ENCODE measurements around the gene MYO1H. TPM values are rescaled to one million over a fixed set of nuclear protein-coding genes. Genes with fewer than 3 reads are reported as not detected.

MYO1H gene
- polyA plus RNA-seq, 1 donor: 0.25 TPM

DNA sequence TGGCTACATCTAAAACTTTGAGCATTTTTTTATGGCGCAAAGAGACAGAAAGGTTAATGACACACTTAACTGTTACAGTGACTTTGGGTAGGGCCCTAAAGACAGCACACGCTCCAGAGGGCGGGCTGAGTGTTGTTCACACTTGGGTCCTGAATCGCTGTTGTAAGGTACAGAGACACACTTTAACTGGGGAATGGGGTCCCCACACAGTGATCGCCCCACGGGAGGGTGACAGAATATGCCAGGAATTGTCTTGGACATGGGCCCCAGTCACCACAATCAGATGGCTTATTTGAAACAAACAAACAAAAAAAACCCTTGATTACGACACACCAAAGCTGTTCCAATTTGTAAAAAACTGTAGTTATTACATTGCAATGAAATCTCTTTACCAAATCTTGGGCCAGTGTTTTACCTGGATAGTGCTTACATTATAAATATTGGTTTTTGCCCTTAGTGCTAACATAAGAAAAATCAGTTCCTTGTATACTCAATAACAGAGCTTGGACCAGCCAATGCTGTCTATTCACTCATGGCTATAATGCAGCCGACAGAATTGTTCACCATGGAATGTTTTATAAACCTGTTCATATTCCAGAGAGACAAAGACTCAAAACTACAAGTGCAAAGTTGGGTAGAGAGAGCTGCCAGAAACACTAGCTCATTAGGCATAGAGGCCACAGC, 101.1 kb downstream of the MYO1H start:
- DNase-seq: no peak

DNA sequence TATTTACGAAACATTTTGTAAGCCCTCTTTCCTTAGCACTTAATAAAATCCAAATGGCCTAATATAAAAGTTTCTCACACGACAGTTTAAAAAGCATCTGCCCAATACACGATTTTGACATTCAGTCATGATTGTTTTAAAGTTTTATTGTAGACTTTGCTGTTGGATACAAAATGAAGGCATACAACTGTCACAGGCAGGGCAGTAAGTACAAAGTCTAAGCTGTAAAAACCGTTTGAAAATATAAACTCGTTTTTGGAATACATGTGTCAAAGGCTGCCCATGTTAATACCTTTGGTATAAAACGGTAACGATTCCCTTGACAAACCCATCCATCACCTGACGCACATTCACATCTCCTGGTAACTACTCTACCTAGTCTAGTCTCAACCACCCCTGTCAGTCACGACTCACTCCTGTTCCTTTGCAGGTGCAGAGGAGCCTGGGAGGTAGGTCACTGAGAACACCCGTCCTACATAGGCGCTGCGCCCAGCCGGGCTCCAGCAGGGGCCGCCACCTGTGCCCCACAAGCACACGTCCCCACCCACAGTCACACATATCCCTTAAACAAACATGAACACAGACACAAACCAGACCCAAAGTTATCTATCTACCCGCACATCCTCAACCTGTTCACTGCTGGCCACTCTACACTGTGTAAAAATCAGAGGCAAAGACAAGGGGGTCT, 102.3 kb downstream of the MYO1H start:
- DNase-seq: no peak

DNA sequence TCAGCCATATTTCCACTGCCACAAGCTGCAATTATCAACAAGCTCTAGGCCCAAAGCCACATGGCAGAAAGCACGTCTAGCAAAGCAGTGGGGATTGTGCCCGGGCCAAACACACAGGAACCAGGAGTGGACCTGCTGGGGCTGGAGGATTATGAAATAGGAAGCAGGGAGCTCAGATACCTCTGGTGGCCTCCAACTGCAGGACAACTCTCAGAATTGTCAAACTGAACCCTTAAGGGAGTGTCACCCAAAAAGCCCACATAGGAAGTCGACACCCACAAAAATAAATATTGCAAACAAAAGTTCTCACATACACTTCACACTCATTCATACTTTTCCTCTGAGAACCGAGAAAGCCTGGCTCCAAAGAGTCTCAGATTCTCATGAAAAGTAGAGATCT, 103.3 kb downstream of the MYO1H start:
- DNase-seq: no peak

DNA sequence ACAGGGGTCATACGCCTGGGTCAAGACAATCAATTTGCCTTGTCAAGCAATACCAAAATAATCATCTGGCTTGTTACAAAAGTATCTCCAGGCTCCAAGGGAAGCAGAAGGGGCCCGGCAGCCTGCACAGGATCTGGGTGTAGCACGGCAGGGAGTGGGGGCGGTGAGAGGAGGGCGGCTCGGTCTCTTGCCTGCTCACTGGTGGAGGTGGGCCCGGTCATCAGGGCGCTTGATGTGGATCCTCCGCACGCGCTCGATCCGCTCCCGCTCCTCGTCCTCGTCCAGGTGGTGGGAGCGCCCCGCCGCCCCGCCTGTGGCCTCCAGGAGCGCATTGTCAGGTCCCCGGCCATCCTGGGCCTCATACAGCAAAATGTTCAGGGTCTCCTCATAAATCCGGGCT, 103.7 kb downstream of the MYO1H start:
- DNase-seq: no peak

DNA sequence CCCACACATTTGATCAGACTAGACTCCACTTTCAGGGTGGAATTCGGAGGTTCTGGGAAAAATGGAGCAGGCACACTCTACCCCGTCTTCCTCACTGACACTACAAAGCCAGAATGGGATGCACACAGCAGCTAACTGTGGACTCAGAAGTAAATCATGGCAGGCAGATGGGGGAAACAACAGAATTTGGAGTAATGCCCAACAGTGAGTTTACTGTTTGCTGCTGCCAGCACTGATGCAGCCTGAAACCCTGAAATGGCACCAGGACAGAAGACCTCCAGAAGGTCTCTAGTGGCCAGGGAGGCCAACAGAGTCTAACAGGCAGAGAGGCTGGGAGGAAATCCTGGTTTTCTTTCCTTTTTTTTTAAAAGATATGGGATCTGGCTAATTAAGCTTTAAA, 104.8 kb downstream of the MYO1H start:
- no peak for DNase-seq

DNA sequence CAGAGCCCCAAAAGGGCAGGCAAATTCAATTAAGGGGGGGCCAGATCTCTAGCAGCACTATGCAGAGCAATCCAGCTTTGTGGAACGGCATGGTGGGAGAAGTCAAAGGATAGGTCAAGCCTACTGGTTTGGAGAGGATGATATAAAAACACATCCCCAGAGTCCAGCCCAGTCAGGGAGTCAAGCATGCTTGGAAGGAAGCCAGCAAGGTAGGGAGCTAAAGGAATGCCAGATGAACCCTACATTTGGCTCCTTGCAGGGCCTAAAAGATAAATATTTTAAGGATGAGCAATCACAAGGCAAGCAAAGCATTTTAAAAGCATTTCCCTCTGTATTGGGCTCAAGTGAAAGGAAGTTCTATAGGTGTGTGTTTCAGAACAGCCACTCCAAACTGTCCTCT, 108.0 kb downstream of the MYO1H start:
- DNase-seq: no peak

DNA sequence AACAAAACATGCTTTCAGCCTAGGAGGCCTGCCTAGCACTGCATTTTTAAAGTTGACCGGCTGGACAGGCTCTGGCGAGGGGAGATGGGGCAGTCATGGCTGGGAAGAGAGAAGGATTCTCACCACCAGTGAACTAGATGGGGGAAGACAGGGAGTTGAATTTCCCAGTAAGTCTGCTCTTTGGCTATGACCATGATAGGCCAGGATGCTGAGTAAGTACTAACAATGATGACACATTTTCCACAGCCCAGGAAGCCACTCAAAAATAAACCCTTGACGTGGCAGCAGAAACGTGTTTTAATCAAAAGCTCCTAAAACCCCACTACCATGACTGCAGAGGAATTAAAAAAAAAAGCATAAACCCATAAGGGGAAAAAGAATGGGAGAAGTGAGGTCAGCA, 110.4 kb downstream of the MYO1H start:
- DNase-seq: no peak

DNA sequence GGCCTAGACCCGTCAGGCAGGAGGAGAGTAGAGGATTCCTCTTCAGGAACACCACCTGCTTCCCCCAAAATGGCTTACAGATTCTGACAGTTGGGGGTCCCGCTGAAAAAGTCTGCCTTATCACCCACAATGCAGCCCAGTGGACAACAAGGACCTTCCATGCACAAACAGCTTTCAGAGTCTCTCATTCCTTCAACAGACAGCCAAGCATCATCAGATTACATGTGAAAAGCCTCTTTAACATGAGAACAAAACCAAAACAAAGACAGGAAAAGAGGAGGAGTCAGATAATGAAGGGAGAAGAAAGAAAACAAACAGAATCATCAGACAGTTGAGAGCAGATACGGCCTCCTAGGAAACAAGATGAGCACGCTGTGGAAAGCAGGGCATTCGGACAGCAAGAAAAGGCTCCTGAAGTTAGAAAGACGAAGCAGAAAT, 111.1 kb downstream of the MYO1H start:
- no peak for DNase-seq

DNA sequence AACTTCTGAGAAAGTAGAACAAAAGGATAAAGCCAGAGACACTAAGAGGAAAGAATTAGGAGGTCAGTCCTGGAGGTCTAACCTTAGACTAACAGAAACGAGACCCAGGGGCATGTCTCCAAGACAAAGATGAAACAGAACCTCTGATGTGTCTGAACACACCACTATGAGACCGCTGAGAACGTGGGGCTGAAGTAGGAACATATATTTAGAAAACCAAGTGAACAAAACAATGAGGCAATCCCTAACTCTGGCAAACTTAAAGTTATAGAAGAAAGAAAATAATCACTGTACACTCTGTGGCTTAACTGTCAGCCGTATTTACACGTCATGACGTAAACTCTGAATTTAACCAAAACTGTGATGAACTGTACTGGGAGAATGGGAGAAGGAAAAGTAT, 111.5 kb downstream of the MYO1H start:
- no peak for DNase-seq

DNA sequence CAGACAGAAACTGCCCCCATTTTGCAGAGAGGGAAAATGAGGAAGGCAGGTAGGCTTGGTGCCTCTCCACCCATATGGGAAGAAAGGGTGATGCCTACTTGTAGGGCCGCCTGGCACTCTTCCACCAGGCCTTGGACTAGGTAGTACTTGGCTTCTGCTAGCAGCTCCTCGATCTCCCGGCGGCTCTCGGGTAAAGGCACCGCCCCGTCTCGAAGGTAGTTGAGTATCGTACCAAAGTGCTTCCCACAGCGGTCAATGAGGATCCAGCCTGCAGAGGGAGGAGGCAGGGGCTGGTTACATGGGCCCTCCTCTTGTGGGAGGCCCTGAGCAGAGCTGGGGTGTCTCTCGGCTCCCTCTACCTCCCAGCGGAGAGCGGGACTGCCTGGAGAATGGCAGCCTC, 112.8 kb downstream of the MYO1H start:
- DNase-seq: no peak

DNA sequence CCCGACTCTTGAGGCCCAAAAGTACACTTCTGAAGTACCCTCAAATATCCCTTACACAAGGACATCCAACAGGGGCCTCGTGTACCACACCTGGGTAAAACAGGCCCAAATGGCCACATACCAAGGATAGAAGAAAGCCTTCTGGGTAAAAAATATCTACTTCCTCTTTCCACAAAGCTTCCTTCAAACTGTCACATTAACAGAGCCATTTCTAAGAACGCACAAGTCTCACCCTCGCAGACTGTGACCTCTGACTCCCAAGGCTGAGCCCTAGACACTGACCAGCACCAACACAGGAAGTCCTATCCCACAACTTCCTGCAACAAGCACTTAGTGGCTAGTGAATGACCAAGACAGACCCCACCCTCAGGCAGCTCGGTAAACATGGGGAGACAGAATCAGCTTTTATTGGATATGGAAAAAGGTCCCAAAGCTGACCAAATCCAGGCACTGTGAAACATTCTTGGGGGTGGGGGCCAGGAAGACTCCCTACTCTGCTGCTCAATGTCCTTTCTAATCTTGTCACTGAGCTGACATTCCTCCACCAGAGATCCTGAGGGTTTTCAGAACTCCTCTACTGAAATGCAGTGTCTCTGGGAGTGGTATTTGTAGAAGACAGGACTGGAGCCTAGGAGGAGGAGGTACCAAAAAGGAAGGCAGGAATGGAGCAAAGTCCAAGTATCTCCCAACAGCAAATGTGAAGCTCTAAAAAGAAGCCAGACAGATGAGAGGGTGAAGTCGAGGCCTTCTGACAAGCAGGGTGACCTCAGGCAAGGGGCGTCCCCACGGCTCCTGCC, 113.5 kb downstream of the MYO1H start:
- DNase-seq: no peak

DNA sequence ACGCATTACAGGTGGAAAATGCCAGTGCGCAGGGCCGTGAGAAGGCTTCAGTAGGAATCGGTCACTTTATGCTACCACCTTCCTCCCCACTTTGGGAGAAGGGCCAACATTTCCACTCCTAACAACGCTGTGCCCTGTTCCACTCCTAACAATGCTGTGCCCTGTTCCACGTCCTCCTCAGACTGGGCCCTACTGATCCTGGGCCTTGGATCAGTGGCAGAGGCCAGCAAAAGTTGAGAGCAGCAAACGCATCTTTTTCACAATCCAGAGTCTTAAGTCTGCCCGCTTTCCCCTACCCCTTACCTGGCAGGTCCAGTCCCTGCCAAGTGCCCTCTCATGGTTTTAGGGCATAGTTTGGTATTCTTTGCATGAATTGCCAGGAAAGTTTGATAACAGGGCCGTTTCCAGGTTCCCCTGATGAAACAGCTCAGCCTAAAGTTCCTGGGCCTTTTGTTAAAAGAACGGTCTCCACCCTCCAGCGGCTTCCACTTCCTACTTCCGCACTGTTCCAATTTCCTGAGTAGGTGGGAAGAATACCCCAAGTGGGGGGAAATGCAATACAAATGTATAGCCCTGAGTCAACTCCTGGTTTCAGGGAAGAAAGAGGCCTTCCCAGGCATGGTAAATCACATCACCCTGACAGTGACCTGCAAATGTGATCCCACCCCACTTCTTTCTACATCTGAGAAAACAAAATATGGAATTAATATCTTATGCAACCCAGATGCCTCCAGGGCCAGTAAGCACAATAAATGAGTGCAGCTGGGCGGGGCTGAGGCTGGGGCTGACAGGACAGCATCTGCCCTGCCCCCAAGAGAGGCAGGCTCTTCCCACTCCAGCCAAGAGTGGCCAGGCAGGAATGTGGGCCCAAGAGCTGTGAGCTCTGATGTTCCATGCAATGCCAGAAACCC, 114.4 kb downstream of the MYO1H start:
- peak; percentile 35 for DNase-seq

DNA sequence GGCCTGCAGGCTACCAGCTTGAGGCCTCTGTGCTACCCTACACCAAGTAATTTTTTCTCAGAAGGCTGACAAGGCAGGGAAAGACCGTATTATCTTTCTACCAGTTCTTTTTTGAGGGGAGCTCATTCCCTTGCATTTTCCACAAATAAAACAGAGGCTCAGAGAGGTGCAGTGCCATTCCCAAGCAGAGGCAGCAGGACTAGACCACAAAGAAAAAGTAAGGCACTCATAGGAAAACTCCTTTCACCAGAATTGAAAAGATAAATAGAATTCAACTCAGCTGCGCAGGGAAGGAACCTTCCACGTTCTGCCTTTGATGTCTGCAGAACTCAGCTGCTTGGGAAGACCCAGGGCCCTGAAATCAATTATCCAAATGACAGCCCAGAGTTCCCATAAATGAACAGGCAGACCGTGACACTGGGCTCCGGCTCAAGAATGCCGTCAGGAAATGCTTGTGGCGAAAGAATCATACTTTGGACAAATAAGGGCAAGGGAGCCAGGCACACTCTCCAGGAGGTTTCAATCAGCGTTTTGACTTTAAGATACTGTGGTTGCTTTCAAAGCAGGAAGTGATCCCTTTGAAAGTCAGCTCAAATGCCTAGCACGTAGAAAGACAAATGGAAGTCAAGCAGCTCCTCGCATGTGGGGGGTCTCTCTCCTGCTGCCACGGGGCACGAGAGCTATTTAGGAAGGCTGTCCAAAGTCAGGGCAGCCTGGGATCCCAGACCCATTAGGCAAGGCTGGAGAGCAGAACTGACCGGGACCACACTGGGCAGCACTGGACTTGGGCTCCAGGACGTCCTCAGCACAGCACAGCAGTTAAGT, 115.4 kb downstream of the MYO1H start:
- DNase-seq: peak; percentile 55

DNA sequence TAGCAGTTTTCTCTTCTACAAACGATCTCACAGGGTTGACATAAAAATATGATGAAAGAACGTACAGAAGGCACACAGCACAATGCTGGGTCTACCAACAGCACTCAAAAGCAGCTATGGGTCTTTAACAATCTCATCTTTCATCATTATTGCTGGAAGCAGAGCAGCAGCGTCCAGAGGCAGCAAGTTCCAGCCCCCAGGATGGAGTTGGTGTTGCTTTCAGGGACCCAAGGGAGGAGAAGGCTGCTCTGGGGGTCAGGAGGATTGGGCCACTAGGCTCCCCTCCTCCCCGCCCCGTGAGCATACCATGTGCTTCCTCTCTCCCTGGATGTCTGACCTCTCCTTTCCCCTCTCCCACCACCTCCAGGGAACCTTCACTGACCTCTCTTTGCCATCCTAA, 116.1 kb downstream of the MYO1H start:
- DNase-seq: no peak

DNA sequence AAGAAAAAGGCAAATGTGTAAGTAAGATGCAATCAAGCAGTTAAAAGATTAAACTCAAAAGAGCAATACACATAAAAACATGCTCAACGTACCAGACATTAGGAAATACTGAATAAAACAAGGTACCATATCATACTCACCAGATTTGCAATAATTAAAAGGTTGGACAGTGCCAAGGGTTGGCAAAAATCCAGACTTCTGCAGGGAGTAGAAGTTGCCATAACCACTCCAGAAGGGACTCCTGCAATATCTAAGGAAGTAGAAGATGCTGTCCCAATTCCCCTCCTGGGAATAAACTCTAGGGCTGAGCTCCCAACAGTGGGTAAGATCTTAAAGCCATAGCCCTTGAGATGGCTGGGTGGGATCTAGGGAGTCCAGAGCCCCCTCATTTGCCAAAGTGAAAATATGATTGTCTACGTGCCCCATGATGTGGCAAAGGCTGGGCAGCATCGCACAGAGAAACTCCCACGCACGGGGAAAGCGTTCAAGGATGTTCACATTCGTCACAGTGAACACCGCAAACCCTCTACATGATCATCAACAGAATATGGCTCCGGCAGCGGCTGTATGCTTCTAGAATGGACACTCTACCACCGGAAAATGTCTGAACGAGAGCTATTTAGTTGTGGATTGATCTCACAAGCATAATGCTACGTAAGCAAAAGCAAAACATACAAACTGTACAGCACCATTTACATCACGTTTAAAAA, 117.1 kb downstream of the MYO1H start:
- no peak for DNase-seq

DNA sequence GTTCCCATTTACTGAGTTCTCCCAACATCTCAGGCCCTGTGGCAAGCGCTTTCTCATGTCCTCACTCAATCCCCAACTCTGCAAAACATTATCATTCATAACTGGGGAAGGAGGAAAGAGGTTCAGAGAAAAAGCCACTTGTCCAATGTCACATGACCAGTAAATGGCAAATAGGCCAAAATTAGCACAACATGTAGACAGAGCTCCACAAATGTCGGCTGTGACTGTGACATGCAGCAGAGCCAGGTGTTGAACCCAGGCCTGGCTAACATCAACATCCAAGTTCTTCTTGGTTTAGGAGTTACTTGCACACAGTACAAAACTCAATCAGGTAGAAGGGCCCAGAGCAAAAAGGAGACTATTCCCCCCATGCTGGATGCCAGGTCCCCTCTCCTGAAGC, 118.6 kb downstream of the MYO1H start:
- no peak for DNase-seq

DNA sequence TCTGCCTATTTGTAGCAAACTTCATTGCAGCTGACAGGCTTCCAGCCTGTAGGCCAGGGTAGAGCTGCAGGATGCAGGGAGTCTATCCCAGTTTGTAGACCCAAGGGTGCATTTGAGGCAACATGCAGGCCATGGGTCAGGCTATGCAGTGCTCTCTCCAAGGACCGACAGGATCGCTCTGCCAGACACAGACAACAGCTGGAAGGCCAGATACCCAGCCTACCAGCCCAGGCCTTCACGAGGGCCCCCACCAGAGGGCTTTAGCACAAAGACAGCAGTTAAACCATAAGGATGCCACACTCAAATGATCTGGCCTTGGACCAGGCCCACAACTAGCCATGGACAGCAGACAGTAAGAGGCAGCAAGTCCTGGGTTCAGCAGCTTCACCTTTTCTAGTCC, 119.1 kb downstream of the MYO1H start:
- no peak for DNase-seq

DNA sequence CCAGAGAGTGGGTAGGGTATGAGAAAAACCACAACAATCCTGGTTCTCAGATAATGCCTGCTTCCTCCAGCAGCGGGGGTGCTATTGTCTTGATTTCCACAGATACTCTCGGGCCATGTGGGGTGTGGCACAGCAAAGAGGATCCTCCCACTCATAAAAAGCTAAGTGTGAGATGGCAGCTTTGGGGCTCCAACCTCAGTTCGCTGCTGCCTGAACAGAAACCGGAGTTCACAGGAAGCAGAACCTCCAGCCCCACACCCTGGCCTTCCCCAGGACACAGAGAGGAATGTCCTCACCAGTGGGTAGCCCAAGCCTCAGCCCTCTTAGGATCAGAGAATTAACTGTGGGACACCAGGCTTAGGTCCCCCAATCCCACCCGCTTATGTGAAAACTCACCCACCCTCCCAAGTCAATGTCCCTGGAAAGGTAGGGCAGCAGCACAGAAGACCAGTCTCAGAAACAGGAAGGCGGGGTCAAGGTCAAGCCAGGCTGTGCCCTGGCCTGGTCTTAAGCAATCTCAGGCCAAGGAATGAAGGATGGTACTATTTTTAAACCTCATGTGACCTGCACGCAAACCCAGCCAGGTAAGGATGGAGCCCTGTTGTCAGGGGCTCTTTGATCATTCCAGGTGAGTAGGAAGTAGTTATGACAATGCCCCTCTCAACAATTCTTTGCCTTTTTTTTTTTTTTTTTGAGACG, 120.4 kb downstream of the MYO1H start:
- DNase-seq: no peak

DNA sequence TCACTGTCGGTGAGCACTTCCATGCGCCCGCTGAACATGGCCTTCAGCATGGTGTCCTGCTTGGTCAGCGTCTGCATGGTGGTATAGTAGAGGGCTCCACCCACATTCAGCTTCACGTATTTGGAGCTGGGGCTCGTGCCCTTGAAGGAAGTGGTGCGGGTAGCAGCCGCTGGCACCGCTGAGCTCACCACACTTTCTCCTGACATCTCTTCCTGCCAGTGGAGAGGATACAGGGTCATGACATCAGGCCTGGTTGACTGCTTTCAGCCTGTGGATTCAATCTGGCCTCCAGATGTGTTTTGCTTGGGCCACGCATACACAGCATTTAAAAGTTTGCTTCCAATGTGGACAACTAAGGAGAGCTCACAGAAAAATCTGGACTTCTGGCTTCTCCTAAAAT, 121.8 kb downstream of the MYO1H start:
- no peak for DNase-seq

DNA sequence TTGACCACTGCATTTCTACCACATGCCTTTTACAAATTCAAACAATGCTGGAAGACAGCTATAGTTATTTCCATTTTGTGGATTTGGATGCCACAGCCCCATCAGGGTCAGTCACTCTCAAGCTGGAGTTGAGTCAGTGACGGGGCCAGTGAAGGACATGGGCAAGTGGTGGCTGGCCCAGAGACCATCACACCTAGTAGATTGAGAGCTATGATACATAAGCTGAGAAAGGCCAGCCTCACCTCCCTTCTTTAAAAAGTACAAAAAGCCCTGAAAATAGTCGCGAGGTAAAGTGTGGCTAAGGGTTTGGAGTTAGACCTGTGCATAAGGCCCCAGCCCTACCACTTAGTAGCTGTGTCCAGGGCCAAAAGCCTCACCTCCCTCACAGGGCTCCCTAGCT, 125.3 kb downstream of the MYO1H start:
- no peak for DNase-seq

Measured in hindlimb muscle (tissue), 1 donor.